Fibroblast of the aortic adventitia (primary cell): Measurements from ENCODE around the gene PTGR2. TPM values are rescaled to one million over a fixed set of nuclear protein-coding genes. Genes with fewer than 3 reads are reported as not detected.

Experiments
- DNase-seq: peaks from one replicate; pipeline ENCODE4 v3.0.0-alpha.2; 2010; ENCODE audit warnings: low read depth
- H3K4me3 ChIP-seq: 2 replicates; pipeline ENCODE4 v1.5.1; 2011; ENCODE audit warnings: low read depth, mild to moderate bottlenecking, control low read depth, low read length, moderate library complexity
- total RNA-seq: library from RNA; depleted of rRNA; stranded (reverse); fragments of >200 nt; gene quantifications from 2 replicates; pipeline ENCODE4 v1.2.3, GENCODE V29; 2012; ENCODE audit warnings: low replicate concordance
- TF ChIP-seq, protein P1 (sequence below): IDR thresholded peaks from 2 replicates; pipeline ENCODE4 v1.5.1; 2011; ENCODE audit warnings: mild to moderate bottlenecking, low read length, control low read depth, inconsistent platforms; ENCODE audit not compliant: insufficient read depth

PTGR2 gene
- total RNA-seq, 1 donor = 9.3 TPM

DNA sequence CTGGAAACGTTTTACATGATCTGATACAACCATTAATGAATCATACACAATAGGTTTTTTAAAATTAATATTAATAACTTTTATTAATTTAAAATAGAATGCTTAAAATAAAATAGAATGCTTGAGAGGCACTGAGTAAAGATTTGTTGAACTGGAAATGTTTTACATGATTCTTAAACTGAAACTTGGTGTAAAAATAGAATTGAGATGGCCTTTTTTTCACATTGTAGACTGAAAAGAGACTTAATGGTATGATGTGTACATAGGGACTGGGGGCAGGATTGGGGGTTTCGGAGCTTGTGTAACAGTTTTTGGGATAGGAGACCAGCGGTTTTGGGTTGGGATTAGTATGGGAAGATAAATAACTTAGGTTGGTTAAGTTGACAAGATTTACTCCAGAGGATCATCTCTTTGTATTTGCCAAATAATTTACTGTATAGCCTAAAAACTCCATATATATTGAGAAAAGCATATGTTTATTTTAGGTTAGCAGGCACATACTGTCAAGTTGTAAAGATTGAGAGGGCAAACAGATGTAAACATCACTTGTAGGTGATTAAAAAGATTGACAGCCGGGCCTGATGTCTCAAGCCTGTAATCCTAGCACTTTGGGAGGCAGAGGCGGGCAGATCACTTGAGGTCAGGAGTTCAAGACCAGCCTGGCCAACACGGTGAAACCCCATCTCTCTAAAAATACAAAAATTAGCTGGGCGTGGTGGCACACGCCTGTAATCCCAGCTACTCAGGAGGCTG lies 33.0 kb downstream of the PTGR2 start:
- DNase-seq = no peak
- TF ChIP-seq, protein P1, sequence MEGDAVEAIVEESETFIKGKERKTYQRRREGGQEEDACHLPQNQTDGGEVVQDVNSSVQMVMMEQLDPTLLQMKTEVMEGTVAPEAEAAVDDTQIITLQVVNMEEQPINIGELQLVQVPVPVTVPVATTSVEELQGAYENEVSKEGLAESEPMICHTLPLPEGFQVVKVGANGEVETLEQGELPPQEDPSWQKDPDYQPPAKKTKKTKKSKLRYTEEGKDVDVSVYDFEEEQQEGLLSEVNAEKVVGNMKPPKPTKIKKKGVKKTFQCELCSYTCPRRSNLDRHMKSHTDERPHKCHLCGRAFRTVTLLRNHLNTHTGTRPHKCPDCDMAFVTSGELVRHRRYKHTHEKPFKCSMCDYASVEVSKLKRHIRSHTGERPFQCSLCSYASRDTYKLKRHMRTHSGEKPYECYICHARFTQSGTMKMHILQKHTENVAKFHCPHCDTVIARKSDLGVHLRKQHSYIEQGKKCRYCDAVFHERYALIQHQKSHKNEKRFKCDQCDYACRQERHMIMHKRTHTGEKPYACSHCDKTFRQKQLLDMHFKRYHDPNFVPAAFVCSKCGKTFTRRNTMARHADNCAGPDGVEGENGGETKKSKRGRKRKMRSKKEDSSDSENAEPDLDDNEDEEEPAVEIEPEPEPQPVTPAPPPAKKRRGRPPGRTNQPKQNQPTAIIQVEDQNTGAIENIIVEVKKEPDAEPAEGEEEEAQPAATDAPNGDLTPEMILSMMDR = no peak
- no peak overlapping the region for H3K4me3 ChIP-seq

DNA sequence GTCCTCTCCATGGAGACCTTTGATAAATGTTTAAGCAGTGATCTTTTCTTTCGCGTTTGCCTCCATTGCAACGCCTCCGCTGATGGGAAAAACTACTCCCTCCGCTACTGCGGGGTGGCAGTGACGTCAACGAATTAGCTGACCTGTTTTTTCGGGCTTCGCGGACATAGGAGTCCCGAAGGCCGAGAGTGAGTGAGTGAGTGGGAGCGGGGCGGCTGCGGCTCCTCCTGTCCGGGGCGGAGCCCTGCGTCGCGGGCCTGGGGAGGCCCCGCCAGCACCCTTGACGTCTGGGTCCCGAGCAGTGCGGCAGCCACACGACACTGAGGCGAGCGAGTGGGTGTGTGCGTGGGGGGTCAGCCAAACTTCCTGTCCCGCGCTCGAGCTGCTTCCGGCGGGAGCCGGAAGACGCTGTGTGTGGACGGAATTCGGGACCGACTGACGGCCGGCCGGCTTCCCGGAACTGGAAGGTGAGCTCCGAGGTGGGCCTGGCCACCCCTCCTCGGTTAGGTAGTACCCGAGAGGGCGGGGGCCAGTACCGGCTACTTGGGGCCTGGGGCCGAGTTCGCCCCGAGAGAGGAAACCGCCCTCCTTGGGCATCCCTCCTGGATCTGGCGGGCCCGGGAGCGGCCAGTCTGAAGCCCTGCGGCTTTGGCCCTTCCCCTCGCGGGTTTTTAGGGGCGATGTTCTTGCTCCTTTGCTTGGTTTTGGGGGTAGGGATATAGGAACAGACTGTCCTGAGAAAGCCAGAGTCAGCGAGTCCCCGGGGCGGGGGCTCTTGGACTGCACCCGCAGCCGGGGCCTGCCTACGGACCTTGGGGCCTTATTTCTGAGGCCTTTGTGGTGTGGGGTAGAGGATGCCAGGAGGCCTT lies 35.1 kb downstream of the PTGR2 start, which contains the start of gene ZNF410:
ZNF410 (plus strand) TSS at position 411 of the 869 bp plus-strand sequence. CDS start 5,317 bp downstream, outside the sequence.
- H3K4me3 ChIP-seq = peak within 1 kb of the TSS; percentile 80
- peak; percentile 95 for DNase-seq
- TF ChIP-seq, protein P1 = no peak

DNA sequence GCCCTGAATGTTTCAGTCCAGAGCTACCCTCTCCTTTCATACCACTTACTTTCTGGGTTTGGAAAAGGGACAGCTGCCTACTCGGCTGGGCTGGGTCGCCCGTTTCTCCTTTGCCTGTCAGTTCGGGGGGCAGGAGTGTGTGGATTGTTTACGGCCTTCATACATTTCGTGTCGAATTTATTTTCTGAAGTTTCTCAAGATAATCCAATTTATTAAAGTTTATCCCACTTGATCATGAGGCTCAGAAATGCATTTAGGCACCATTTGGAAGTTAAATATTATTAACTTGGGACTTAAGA lies 35.6 kb downstream of the PTGR2 start:
- H3K4me3 ChIP-seq = peak overlapping the region; percentile 80
- TF ChIP-seq, protein P1 = no peak
- DNase-seq = peak; percentile 50

DNA sequence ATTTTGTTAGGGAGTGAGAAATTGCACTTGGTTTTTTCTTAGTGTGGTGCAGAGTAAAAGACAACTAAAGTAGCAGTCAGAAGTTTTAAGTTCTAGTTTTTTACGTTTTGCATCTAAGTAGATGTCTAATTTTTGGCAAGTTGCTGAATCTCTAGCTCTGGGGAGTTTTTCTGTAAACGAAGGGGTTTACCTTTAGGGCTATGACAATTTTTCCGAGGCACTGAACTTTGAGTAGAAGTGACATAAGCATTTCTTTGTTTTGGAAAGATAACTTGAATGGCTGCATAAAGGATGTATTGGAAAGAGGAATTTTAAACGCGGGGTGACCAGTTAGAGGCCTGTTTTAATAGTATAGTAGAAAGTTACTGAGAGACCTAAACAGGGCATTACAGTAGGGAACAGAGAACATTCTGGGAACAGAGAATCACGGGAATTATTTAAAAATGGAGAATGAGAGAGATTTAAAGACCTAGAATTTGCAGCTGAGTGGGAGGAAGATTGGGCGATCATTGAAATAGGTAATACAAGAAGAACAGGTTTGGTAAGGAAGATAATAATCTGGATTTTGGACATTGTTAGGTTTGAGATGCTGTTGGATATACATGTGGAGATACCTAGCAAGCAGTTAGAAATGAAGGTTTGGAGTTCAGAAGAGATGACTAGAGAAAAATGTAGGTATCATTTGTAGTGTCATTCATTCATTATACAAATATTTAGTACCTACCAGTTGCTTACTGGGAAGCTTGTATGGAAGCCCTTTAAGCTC lies 36.2 kb downstream of the PTGR2 start:
- TF ChIP-seq, protein P1 = no peak
- DNase-seq = peak; percentile 4
- H3K4me3 ChIP-seq = peak overlapping the region; percentile 80

- TF ChIP-seq, protein P1 = no peak
- peak; percentile 43 for DNase-seq
- H3K4me3 ChIP-seq = peak overlapping the region; percentile 80
Observed at GRCh38 chr14:73888460-73888725, 36.8 kb downstream of the PTGR2 start.

DNA sequence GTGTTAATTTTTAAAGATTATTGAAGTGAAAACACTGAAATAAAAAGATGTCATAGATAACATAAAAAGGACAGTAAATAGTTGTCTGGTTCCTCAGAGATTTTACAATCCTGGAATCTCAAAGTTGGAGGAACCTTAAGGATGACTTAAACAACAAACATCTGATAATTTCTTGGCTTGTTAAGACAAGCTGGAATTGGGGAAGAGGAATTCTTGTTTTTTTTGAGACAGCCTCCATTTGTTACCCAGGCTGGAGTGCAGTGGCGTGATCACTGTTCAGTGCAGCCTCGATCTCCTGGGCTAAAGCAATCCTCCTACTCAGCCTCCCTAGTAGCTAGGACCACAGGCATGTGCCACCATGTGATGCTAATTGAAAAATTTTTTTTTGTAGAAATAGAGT lies 37.3 kb downstream of the PTGR2 start:
- DNase-seq = peak; percentile 31
- no peak overlapping the region for H3K4me3 ChIP-seq
- TF ChIP-seq, protein P1 = no peak
